ENCODE results near the gene FUNDC2.

FUNDC2 gene

GRCh38 chrX:155023907-155024833 lies 2.5 kb upstream of the FUNDC2 start:
- ChIA-PET CTCF (interaction anchor here (1.0 kb wide), 1 partner anchor 33 kb away, joined by 3 read pairs; no protein-coding TSS in a partner anchor), POLR2A (no interaction called here)
- no peak for DNase-seq (ENCODE audit: extremely low spot score)
- TF ChIP-seq, protein P1, sequence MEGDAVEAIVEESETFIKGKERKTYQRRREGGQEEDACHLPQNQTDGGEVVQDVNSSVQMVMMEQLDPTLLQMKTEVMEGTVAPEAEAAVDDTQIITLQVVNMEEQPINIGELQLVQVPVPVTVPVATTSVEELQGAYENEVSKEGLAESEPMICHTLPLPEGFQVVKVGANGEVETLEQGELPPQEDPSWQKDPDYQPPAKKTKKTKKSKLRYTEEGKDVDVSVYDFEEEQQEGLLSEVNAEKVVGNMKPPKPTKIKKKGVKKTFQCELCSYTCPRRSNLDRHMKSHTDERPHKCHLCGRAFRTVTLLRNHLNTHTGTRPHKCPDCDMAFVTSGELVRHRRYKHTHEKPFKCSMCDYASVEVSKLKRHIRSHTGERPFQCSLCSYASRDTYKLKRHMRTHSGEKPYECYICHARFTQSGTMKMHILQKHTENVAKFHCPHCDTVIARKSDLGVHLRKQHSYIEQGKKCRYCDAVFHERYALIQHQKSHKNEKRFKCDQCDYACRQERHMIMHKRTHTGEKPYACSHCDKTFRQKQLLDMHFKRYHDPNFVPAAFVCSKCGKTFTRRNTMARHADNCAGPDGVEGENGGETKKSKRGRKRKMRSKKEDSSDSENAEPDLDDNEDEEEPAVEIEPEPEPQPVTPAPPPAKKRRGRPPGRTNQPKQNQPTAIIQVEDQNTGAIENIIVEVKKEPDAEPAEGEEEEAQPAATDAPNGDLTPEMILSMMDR (IDR thresholded peaks at IDR 0.05; ENCODE audit: control extremely low read depth, extremely low read depth, low read depth, missing control alignments): no peak

DNA sequence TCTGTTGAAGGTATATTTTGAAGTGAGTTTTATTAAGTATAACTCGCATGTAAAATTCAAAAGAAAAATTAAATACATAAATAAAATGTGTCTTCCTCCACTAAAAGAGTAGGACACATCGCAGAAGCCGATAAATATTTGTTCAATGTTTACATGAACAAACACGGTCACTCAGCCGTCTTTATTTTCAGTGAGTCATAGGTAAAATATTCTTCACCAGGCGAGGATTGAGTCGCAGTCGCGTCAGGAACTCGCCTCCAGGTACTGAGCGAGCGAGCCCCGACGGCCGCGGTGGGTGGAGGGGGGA lies 271 bp upstream of the FUNDC2 start:
- no peak for DNase-seq (ENCODE audit: extremely low spot score)
- CTCF ChIA-PET: interaction anchor here (0.8 kb wide), 1 partner anchor 31 kb away, joined by 4 read pairs; no protein-coding TSS in a partner anchor
- POLR2A ChIA-PET: interaction anchor here (0.9 to 1.1 kb wide), 2 partner anchors 31 to 35 kb away, joined by 3 to 5 read pairs; no protein-coding TSS in a partner anchor
- TF ChIP-seq, protein P1 (IDR thresholded peaks at IDR 0.05; ENCODE audit: control extremely low read depth, extremely low read depth, low read depth, missing control alignments): no peak

GRCh38 chrX:155027509-155028066 lies 944 bp downstream of the FUNDC2 start:
- DNase-seq (ENCODE audit: extremely low spot score): no peak
- CTCF ChIA-PET: interaction anchor here (1.0 to 1.8 kb wide), 2 partner anchors 29 to 43 kb away, joined by 3 to 5 read pairs; no protein-coding TSS in a partner anchor

GRCh38 chrX:155028129-155028528 lies 1.5 kb downstream of the FUNDC2 start:
- TF ChIP-seq, protein P1 (IDR thresholded peaks at IDR 0.05; ENCODE audit: control extremely low read depth, extremely low read depth, low read depth, missing control alignments): peak; percentile 7
- no peak for DNase-seq (ENCODE audit: extremely low spot score)
- POLR2A ChIA-PET: no interaction called here
- CTCF ChIA-PET: interaction anchor here (1.8 kb wide), 1 partner anchor 29 kb away, joined by 5 read pairs; no protein-coding TSS in a partner anchor

More at GRCh38 chrX:155027509-155028066, 944 bp downstream of the FUNDC2 start:
- TF ChIP-seq, protein P1 (IDR thresholded peaks at IDR 0.05; ENCODE audit: control extremely low read depth, extremely low read depth, low read depth, missing control alignments): no peak
- POLR2A ChIA-PET: interaction anchor here (1.1 kb wide), 1 partner anchor 37 kb away, joined by 3 read pairs; no protein-coding TSS in a partner anchor

DNA sequence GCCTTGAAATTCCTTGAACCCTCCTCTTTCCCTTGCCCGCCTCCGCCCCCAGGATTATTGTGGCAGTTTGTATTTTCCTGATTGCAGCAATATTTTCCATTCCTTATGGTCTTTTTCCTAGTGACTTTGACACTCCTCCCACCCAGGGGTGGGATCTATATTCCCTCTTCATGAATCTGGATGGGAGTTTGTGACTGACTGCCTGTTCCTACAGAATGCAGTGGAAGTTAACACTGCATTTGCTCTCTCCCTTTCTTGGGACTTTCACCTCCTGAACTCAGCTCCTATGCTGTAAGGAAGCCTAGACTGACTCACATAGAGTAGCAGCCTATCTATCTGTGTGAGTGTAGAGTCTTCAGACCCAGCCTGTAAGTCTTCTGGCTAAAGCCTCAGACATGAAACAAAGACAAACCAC lies 2.2 kb downstream of the FUNDC2 start:
- TF ChIP-seq, protein P1 (IDR thresholded peaks at IDR 0.05; ENCODE audit: control extremely low read depth, extremely low read depth, low read depth, missing control alignments): no peak
- ChIA-PET CTCF (interaction anchor here (1.8 kb wide), 1 partner anchor 28 kb away, joined by 5 read pairs; no protein-coding TSS in a partner anchor), POLR2A (no interaction called here)
- DNase-seq (ENCODE audit: extremely low spot score): no peak

DNA sequence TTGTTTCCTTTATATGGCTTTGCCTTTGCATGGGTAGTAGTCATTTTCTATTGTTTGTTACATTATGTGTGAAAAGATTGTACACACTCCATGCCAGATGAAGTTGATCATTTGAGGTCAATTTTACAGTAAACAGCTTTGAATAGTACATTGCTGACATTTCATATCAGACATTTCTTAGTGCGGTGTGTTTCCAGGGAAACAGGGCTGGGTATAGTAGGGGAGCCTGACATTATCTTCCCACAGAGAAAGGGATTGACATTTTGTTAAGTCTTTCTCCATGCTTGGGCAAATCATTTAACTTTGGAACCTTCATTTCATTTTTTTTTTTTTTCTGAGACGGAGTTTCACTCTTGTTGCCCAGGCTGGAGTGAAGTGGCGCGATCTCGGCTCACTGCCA lies 5.0 kb downstream of the FUNDC2 start:
- no peak for DNase-seq (ENCODE audit: extremely low spot score)
- ChIA-PET POLR2A (no interaction called here), CTCF (interaction anchor here (1.3 to 1.9 kb wide), 3 partner anchors 15 to 25 kb away, joined by 3 to 7 read pairs (median 4); no protein-coding TSS in a partner anchor)
- TF ChIP-seq, protein P1 (IDR thresholded peaks at IDR 0.05; ENCODE audit: control extremely low read depth, extremely low read depth, low read depth, missing control alignments): no peak

Data from GM10248 (cell line).